Sigmoid colon (tissue), 7 donors: Measurements from ENCODE around the gene HLA-DQA1. TPM values are rescaled to one million over a fixed set of nuclear protein-coding genes. Genes with fewer than 3 reads are reported as not detected.
A peak's percentile ranks its signal among the peaks of the same experiment; 100 is the strongest.

Experiments used
- DNase-seq: peaks from one replicate; pipeline ENCODE4 v3.0.0-alpha.2; 2019
- H3K27ac ChIP-seq, 4 donors: fragments of 200-600 bp; sonication (generic); one replicate each; pipeline ENCODE4 v1.5.1; 2016 to 2019; ENCODE audit warnings: mild to moderate bottlenecking in 1 of 4
- H3K27me3 ChIP-seq, 3 donors: fragments of 200-600 bp; sonication (generic); one replicate each; pipeline ENCODE4 v1.5.1; 2019; ENCODE audit warnings: mild to moderate bottlenecking in 1 of 3
- H3K36me3 ChIP-seq, 4 donors: fragments of 200-600 bp; sonication (generic); one replicate each; pipeline ENCODE4 v1.5.1; 2016 to 2019
- H3K4me1 ChIP-seq, 4 donors: fragments of 200-600 bp; sonication (generic); one replicate each; pipeline ENCODE4 v1.5.1; 2017 to 2019
- H3K4me3 ChIP-seq, 4 donors: fragments of 200-600 bp; sonication (generic); one replicate each; pipeline ENCODE4 v1.5.1; 2017 to 2019; ENCODE audit warnings: mild to moderate bottlenecking in 2 of 4, moderate library complexity in 1 of 4
- H3K9me3 ChIP-seq, 4 donors: fragments of 200-600 bp in 3 of 4; sonication (generic) in 3 of 4; one replicate each; pipeline versions ENCODE4 v1.5.1 to v1.6.1; 2013 to 2019
- EP300 ChIP-seq, 4 donors: sonication (generic); formaldehyde crosslinking; IDR thresholded peaks; one replicate each; pipeline ENCODE4 v1.6.1; 2017; ENCODE audit warnings: antibody characterized with exemption in 4 of 4
- POLR2A ChIP-seq, 2 donors: fragments of 450-650 bp; IDR thresholded peaks; one replicate each; pipeline ENCODE4 v1.6.1; 2016; ENCODE audit warnings: antibody characterized with exemption in 2 of 2, mild to moderate bottlenecking in 2 of 2, moderate library complexity in 2 of 2
- POLR2AphosphoS5 ChIP-seq, 4 donors: sonication (generic); formaldehyde crosslinking; IDR thresholded peaks; one replicate each; pipeline ENCODE4 v1.6.1; 2017; ENCODE audit warnings: antibody characterized with exemption in 4 of 4
- WGBS, 2 donors: extraction: QIAGEN DNeasy Blood & Tissue Kit; methylation state at CpG; one replicate each; pipeline ENCODE4 v1.1.7; 2013; 5-methylcytosine and 5-hydroxymethylcytosine counted together
- intact Hi-C: fragments of 100-400 bp; cut with DNase I; formaldehyde crosslinking; loops from one replicate; pipeline ENCODE4 v1.15.1; 2023
- polyA plus RNA-seq, 3 donors: library from polyadenylated mRNA; stranded (reverse); fragments of 200-250 nt; gene quantifications; one replicate each; pipeline ENCODE4 v1.2.3, GENCODE V29; 2013
- total RNA-seq, 4 donors: library from RNA; depleted of rRNA; stranded (reverse); fragments of >200 nt; gene quantifications; one replicate each; pipeline ENCODE4 v1.1.0, GENCODE V29; 2016
- TF ChIP-seq, protein P1 (sequence below), 4 experiments: fragments of 450-650 bp in 3 of 4; fragments of 200-600 bp in 1 of 4; IDR thresholded peaks; one replicate each; pipeline ENCODE4 v1.5.1; 2016 to 2019; ENCODE audit warnings: antibody characterized with exemption in 4 of 4, mild to moderate bottlenecking in 3 of 4, moderate library complexity in 2 of 4
- donor health status: healthy with polysubstance abuse.
- donor health status: Bipolar disorder and iron deficiency.
- donor health status: healthy.

Gene HLA-DQA1
- total and polyA plus RNA-seq, 7 donors, result 0.16 to 250 (median 9.5) TPM

DNA sequence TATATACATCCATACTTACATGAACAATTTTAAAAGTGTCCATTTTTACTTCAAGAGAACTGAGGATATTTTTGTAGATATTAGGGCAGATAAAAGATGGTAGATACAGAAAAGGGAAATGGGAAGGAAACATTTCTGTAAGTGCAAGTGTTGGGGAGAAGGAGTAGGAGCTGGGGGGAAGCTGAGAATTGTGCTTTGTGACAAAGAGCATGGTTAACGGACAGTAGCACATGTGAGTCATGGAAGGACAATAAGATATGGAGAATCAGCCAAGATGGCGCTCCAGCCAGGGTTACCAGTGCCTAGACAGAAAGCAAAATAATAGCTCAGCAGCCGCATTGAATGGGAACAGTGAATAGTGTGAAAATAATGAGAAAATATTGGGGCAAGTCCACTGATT lies 34.8 kb upstream of the HLA-DQA1 start:
- Histone ChIP-seq H3K4me3 (no peak overlapping the region), H3K27me3 (no peaks in the 10 kb centered on the region), H3K27ac (no peak overlapping the region), H3K4me1 (no peaks in the 10 kb centered on the region), H3K36me3 (no peaks in the 10 kb centered on the region), H3K9me3 (no peaks in the 10 kb centered on the region)
- no peak for DNase-seq
- WGBS, 2 donors, result 56 to 64% methylated on average over 3 of the region's 3 CpGs
- TF ChIP-seq EP300 (IDR thresholded peaks at IDR 0.05), result no peak
- TF ChIP-seq POLR2AphosphoS5 (IDR thresholded peaks at IDR 0.05), result no peak
- TF ChIP-seq POLR2A (IDR thresholded peaks at IDR 0.05), result no peak
- TF ChIP-seq, protein P1, sequence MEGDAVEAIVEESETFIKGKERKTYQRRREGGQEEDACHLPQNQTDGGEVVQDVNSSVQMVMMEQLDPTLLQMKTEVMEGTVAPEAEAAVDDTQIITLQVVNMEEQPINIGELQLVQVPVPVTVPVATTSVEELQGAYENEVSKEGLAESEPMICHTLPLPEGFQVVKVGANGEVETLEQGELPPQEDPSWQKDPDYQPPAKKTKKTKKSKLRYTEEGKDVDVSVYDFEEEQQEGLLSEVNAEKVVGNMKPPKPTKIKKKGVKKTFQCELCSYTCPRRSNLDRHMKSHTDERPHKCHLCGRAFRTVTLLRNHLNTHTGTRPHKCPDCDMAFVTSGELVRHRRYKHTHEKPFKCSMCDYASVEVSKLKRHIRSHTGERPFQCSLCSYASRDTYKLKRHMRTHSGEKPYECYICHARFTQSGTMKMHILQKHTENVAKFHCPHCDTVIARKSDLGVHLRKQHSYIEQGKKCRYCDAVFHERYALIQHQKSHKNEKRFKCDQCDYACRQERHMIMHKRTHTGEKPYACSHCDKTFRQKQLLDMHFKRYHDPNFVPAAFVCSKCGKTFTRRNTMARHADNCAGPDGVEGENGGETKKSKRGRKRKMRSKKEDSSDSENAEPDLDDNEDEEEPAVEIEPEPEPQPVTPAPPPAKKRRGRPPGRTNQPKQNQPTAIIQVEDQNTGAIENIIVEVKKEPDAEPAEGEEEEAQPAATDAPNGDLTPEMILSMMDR (IDR thresholded peaks at IDR 0.05), result no peak
- intact Hi-C loops, result no loop called here

- no peak for TF ChIP-seq POLR2A (IDR thresholded peaks at IDR 0.05)
Observed at GRCh38 chr6:32603222-32603621, 34.0 kb upstream of the HLA-DQA1 start.

DNA sequence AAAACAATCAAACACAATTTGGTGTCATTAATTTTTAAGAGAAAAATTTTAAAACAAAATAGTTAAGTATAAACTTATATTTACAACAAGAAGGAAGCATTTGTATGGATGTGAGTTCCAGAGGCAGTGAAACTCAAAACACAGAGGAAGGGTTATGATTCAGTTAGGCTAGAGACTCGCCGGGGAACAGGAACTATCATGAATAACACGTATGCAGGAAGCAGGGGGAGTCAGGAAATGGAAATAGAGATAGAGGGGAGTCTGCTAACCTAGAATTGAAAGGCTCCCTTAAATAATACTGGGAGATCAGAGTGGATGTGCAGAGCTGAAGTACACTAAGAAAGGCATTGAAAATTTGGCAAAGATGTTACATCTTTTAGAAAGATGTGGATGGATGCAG lies 33.3 kb upstream of the HLA-DQA1 start:
- Histone ChIP-seq H3K27me3 (no peaks in the 10 kb centered on the region), H3K36me3 (no peaks in the 10 kb centered on the region), H3K9me3 (no peaks in the 10 kb centered on the region), H3K4me3 (no peak overlapping the region), H3K27ac (peak overlapping the region in 1 of 4 donors; percentile 37), H3K4me1 (no peaks in the 10 kb centered on the region)
- intact Hi-C loops, result no loop called here
- DNase-seq, result no peak
- WGBS, 2 donors, result 5 to 33% methylated on average over 3 of the region's 3 CpGs
- TF ChIP-seq EP300 (IDR thresholded peaks at IDR 0.05), result no peak
- TF ChIP-seq POLR2A (IDR thresholded peaks at IDR 0.05), result no peak
- TF ChIP-seq, protein P1 (IDR thresholded peaks at IDR 0.05), result no peak
- no peak for TF ChIP-seq POLR2AphosphoS5 (IDR thresholded peaks at IDR 0.05)

More at GRCh38 chr6:32603222-32603621, 34.0 kb upstream of the HLA-DQA1 start:
- Histone ChIP-seq H3K9me3 (no peaks in the 10 kb centered on the region), H3K4me1 (no peaks in the 10 kb centered on the region), H3K4me3 (no peak overlapping the region), H3K27me3 (no peaks in the 10 kb centered on the region), H3K36me3 (no peaks in the 10 kb centered on the region), H3K27ac (peak overlapping the region in 1 of 4 donors; percentile 5)
- intact Hi-C loops, result no loop called here
- WGBS, 2 donors, result 64 to 84% methylated on average over 3 to 5 of the region's 5 CpGs
- DNase-seq, result no peak

DNA sequence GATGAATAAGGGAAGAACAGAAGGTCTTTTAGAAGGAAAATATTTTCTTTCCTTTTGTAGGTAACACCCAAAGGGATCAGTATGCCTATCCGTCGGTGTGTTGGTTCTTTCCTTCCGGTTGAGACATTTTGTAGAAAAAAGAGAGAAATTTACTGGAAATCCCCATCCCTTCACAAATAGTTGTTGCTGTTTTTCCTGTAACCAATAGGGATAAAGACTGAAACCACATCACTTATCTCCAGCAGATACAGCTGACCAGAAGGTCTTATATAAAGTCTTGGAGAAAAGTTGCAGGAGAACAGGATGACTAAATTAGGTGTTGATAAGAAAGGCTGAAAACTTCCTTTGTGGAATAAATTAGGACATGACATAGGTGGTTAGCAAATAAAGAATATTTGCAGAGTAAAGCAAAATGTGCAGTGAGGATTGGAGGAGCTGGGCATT lies 32.8 kb upstream of the HLA-DQA1 start:
- 0 to 23% methylated on average over 3 of the region's 3 CpGs for WGBS, 2 donors
- H3K27me3 ChIP-seq, result no peaks in the 10 kb centered on the region
- no peaks in the 10 kb centered on the region for H3K9me3 ChIP-seq
- DNase-seq, result no peak
- no peak overlapping the region for H3K4me3 ChIP-seq
- TF ChIP-seq EP300 (IDR thresholded peaks at IDR 0.05), result no peak
- TF ChIP-seq, protein P1 (IDR thresholded peaks at IDR 0.05), result no peak
- intact Hi-C loops, result no loop called here
- no peaks in the 10 kb centered on the region for H3K4me1 ChIP-seq
- no peaks in the 10 kb centered on the region for H3K36me3 ChIP-seq
- peak overlapping the region in 1 of 4 donors; percentile 41 for H3K27ac ChIP-seq

DNA sequence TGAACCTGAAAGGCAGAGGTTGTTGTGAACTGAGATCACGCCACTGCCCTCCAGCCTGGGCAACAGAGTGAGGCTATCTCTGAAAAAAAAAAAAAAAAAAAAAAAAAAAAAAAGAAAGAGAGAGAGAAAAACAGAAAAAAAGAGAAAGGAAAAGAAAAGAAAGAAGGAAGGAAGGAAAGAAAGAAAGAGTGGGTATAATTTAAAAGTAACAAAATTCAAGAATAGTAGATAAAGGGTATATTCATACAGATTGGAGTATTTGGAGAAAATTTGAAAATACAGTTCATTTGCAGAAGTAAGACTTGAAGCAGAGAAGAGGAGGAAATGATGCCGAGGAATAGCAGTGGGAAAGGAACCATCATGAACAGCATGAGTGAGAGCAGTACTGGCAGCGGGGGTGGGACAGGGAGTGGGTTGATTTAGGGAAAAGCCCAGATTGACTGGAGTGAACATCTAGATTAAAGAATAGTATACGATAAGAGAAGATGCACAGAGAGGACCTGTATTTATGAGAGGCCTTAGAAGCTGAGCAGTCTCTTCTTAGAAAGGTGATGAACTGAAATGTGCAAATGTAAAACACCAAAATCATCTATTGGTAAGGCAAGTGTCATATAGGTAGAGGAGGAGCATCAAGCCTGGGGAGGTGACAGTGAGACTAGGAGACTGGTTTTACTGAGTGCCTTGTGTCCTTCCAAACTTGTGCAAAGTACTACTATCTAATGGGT lies 29.8 kb upstream of the HLA-DQA1 start:
- Histone ChIP-seq H3K27ac (no peak overlapping the region), H3K27me3 (no peaks in the 10 kb centered on the region), H3K4me1 (no peaks in the 10 kb centered on the region), H3K36me3 (no peaks in the 10 kb centered on the region), H3K4me3 (no peak overlapping the region), H3K9me3 (no peaks in the 10 kb centered on the region)
- DNase-seq, result no peak
- 72 to 87% methylated on average over 4 of the region's 4 CpGs for WGBS, 2 donors
- TF ChIP-seq, protein P1 (IDR thresholded peaks at IDR 0.05), result no peak
- no peak for TF ChIP-seq POLR2AphosphoS5 (IDR thresholded peaks at IDR 0.05)
- no peak for TF ChIP-seq POLR2A (IDR thresholded peaks at IDR 0.05)
- TF ChIP-seq EP300 (IDR thresholded peaks at IDR 0.05), result no peak
- intact Hi-C loops, result no loop called here
